ENCODE measurements around the gene MEG3. TPM values are rescaled to one million over a fixed set of nuclear protein-coding genes. Genes with fewer than 3 reads are reported as not detected.

Gene MEG3
- total RNA-seq, 1 experiment from 2014 or later, result 338 TPM

DNA sequence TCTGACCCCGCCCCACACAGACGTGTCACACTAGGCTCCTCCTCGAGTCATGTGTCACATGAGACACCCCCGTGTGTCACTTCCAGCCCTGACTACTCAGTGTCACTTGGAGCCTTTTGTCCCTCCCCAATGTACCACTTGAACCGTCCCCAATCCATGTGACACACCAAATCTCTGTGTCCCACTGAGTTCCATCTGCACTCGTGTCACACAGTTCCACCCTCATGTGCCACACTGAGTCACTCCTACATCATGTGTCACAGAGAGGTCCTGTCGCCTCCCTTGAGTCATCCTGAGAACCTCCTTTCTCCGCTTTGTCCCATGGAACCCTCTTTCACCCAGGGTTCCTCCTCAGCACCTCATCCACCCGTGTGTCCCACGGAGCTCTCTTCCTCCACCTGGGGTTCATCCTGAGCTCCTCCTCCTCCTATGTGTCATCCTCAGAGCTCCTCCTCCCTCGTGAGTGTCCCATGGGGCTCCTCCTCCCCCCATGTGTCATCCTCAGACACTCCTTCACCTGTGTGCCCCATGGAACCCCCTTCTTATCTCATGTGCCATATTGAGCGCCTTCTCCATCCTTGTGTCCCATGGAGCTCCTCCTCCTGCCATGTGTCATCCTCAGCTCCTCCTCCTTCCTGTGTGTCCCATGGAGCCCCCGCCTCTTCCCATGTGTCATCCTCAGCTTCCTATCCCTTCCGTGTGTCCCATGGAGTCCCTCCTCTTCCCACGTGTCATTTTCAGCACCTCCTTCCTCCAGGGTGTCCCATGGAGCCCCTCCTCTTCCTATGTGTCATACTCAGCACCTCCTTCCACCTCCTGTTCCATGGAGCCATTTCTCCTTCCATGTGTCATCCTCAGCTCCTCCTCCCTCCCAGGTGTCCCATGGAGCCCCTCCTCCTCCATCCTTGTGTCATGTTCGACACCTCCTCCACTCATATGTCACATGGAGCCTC lies 45.6 kb downstream of the MEG3 start:
- no peak overlapping the region for H3K4me3 Mint-ChIP-seq
- ChIA-PET POLR2A (interaction anchor here (0.6 kb wide), 1 partner anchor 93 kb away, joined by 3 read pairs; no protein-coding TSS in a partner anchor), CTCF (interaction anchor here (0.9 kb wide), 1 partner anchor 162 kb away, joined by 3 read pairs; no protein-coding TSS in a partner anchor)
- no peaks in the 10 kb centered on the region for H3K4me1 Mint-ChIP-seq
- DNase-seq (ENCODE audit: low spot score), result no peak
- ATAC-seq, result no peak
- no peaks in the 10 kb centered on the region; the same call in 1 of the 2 replicates for H3K27me3 Mint-ChIP-seq (ENCODE audit: low read depth)
- no peak overlapping the region for H3K27ac Mint-ChIP-seq
- peaks cover 36% of the 10 kb centered on the region for H3K36me3 Mint-ChIP-seq
- TF ChIP-seq, protein P1, sequence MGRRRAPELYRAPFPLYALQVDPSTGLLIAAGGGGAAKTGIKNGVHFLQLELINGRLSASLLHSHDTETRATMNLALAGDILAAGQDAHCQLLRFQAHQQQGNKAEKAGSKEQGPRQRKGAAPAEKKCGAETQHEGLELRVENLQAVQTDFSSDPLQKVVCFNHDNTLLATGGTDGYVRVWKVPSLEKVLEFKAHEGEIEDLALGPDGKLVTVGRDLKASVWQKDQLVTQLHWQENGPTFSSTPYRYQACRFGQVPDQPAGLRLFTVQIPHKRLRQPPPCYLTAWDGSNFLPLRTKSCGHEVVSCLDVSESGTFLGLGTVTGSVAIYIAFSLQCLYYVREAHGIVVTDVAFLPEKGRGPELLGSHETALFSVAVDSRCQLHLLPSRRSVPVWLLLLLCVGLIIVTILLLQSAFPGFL (CRISPR knock-in tag; IDR thresholded peaks at IDR 0.05; ENCODE audit: borderline replicate concordance), result no peak
- no peak for TF ChIP-seq OVOL2 (CRISPR knock-in tag; IDR thresholded peaks at IDR 0.05; ENCODE audit: borderline replicate concordance)
- no peak for TF ChIP-seq SOX15 (CRISPR knock-in tag; IDR thresholded peaks at IDR 0.05)
- TF ChIP-seq TP53 (CRISPR knock-in tag; IDR thresholded peaks at IDR 0.05), result no peak
- TF ChIP-seq ZNF121 (CRISPR knock-in tag; IDR thresholded peaks at IDR 0.05), result no peak
- TF ChIP-seq SP1 (CRISPR knock-in tag; conservative IDR thresholded peaks at IDR 0.05), result no peak
- TF ChIP-seq MYBL2 (CRISPR knock-in tag; IDR thresholded peaks at IDR 0.05), result no peak
- TF ChIP-seq, protein P2, sequence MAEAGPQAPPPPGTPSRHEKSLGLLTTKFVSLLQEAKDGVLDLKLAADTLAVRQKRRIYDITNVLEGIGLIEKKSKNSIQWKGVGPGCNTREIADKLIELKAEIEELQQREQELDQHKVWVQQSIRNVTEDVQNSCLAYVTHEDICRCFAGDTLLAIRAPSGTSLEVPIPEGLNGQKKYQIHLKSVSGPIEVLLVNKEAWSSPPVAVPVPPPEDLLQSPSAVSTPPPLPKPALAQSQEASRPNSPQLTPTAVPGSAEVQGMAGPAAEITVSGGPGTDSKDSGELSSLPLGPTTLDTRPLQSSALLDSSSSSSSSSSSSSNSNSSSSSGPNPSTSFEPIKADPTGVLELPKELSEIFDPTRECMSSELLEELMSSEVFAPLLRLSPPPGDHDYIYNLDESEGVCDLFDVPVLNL (CRISPR knock-in tag; IDR thresholded peaks at IDR 0.05; ENCODE audit: borderline replicate concordance, low read depth), result no peak
- TF ChIP-seq HMGXB4 (CRISPR knock-in tag; IDR thresholded peaks at IDR 0.05), result no peak
- TF ChIP-seq, protein P3, sequence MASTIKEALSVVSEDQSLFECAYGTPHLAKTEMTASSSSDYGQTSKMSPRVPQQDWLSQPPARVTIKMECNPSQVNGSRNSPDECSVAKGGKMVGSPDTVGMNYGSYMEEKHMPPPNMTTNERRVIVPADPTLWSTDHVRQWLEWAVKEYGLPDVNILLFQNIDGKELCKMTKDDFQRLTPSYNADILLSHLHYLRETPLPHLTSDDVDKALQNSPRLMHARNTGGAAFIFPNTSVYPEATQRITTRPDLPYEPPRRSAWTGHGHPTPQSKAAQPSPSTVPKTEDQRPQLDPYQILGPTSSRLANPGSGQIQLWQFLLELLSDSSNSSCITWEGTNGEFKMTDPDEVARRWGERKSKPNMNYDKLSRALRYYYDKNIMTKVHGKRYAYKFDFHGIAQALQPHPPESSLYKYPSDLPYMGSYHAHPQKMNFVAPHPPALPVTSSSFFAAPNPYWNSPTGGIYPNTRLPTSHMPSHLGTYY (CRISPR knock-in tag; IDR thresholded peaks at IDR 0.05), result no peak
- TF ChIP-seq, protein P4, sequence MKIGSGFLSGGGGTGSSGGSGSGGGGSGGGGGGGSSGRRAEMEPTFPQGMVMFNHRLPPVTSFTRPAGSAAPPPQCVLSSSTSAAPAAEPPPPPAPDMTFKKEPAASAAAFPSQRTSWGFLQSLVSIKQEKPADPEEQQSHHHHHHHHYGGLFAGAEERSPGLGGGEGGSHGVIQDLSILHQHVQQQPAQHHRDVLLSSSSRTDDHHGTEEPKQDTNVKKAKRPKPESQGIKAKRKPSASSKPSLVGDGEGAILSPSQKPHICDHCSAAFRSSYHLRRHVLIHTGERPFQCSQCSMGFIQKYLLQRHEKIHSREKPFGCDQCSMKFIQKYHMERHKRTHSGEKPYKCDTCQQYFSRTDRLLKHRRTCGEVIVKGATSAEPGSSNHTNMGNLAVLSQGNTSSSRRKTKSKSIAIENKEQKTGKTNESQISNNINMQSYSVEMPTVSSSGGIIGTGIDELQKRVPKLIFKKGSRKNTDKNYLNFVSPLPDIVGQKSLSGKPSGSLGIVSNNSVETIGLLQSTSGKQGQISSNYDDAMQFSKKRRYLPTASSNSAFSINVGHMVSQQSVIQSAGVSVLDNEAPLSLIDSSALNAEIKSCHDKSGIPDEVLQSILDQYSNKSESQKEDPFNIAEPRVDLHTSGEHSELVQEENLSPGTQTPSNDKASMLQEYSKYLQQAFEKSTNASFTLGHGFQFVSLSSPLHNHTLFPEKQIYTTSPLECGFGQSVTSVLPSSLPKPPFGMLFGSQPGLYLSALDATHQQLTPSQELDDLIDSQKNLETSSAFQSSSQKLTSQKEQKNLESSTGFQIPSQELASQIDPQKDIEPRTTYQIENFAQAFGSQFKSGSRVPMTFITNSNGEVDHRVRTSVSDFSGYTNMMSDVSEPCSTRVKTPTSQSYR (CRISPR knock-in tag; IDR thresholded peaks at IDR 0.05), result no peak
- TF ChIP-seq NR3C1 (CRISPR knock-in tag; conservative IDR thresholded peaks at IDR 0.05; ENCODE audit: low read depth), result no peak
- no peak for TF ChIP-seq ELF4 (CRISPR knock-in tag; IDR thresholded peaks at IDR 0.05; ENCODE audit: low read depth)
- no peak for TF ChIP-seq NFE2L1 (CRISPR knock-in tag; IDR thresholded peaks at IDR 0.05)
- no peak for TF ChIP-seq EMX1 (CRISPR knock-in tag; IDR thresholded peaks at IDR 0.05)
- TF ChIP-seq AR (CRISPR knock-in tag; IDR thresholded peaks at IDR 0.05), result no peak
- TF ChIP-seq TEAD4 (CRISPR knock-in tag; IDR thresholded peaks at IDR 0.05), result no peak
- TF ChIP-seq, protein P5, sequence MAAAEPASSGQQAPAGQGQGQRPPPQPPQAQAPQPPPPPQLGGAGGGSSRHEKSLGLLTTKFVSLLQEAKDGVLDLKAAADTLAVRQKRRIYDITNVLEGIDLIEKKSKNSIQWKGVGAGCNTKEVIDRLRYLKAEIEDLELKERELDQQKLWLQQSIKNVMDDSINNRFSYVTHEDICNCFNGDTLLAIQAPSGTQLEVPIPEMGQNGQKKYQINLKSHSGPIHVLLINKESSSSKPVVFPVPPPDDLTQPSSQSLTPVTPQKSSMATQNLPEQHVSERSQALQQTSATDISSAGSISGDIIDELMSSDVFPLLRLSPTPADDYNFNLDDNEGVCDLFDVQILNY (CRISPR knock-in tag; IDR thresholded peaks at IDR 0.05), result no peak
- TF ChIP-seq ZMAT4 (CRISPR knock-in tag; IDR thresholded peaks at IDR 0.05), result no peak
- H3K9me3 Mint-ChIP-seq, result peaks cover 25% of the 10 kb centered on the region
